Mucosa of gallbladder (tissue), 1 donor: Measurements from ENCODE around the gene NALCN. TPM values are rescaled to one million over a fixed set of nuclear protein-coding genes. Genes with fewer than 3 reads are reported as not detected.

ENCODE experiments used
- DNase-seq: peaks from one replicate; pipeline ENCODE4 v3.0.0-alpha.2; 2020; ENCODE audit warnings: low spot score
- total RNA-seq: library from RNA; stranded (reverse); gene quantifications from one replicate; pipeline ENCODE4 v1.2.1, GENCODE V29; 2021
- donor health status: DM: no; HTN: no; CAD: no.

NALCN gene
- total RNA-seq, 1 donor from 2014 or later: 6.8 TPM

GRCh38 chr13:101205408-101205807 is 210.9 kb downstream of the NALCN start:
- DNase-seq: no peak

- no peak for DNase-seq
These were observed 211.9 kb downstream of the NALCN start for GRCh38 chr13:101204270-101205020.

- no peak for DNase-seq
These were observed 213.7 kb downstream of the NALCN start for GRCh38 chr13:101202590-101202989.

GRCh38 chr13:101190976-101191375 is 225.3 kb downstream of the NALCN start:
- no peak for DNase-seq

- DNase-seq: no peak
These were observed 226.0 kb downstream of the NALCN start for GRCh38 chr13:101190337-101190736.

- DNase-seq: no peak
These were observed 230.7 kb downstream of the NALCN start for GRCh38 chr13:101185606-101186005.

- DNase-seq: no peak
These were observed 235.1 kb downstream of the NALCN start for GRCh38 chr13:101181076-101181685.

GRCh38 chr13:101179021-101179420 is 237.3 kb downstream of the NALCN start:
- DNase-seq: no peak

- no peak for DNase-seq
These were observed 237.9 kb downstream of the NALCN start for GRCh38 chr13:101178406-101178805.

GRCh38 chr13:101170306-101170705 is 246.0 kb downstream of the NALCN start:
- no peak for DNase-seq

GRCh38 chr13:101157261-101157660 is 259.0 kb downstream of the NALCN start:
- no peak for DNase-seq

- DNase-seq: no peak
These were observed 260.4 kb downstream of the NALCN start for GRCh38 chr13:101155920-101156319.

- no peak for DNase-seq
These were observed 264.1 kb downstream of the NALCN start for GRCh38 chr13:101152184-101152583.

- DNase-seq: no peak
These were observed 265.3 kb downstream of the NALCN start for GRCh38 chr13:101150998-101151397.

- DNase-seq: no peak
These were observed 266.4 kb downstream of the NALCN start for GRCh38 chr13:101149735-101150384.

GRCh38 chr13:101146101-101146898 is 270.0 kb downstream of the NALCN start:
- DNase-seq: no peak

GRCh38 chr13:101144808-101145419 is 271.4 kb downstream of the NALCN start:
- DNase-seq: no peak

- no peak for DNase-seq
These were observed 275.4 kb downstream of the NALCN start for GRCh38 chr13:101140936-101141335.

- DNase-seq: no peak
These were observed 276.1 kb downstream of the NALCN start for GRCh38 chr13:101140087-101140770.

- DNase-seq: no peak
These were observed 277.2 kb downstream of the NALCN start for GRCh38 chr13:101139081-101139480.

GRCh38 chr13:101127741-101128353 is 288.5 kb downstream of the NALCN start:
- no peak for DNase-seq
